Caco-2 (cell line): Measurements from ENCODE around the gene CTNNAL1. TPM values are rescaled to one million over a fixed set of nuclear protein-coding genes. Genes with fewer than 3 reads are reported as not detected.

Experiments used
- BruUV-seq: library from RNA; stranded (reverse); fragments of 400-500 nt; replicated peaks from 2 replicates; lab custom pipeline; 2021; lab: Mats Ljungman, UMichigan
- CTCF ChIA-PET: fragments of 300-600 bp; sonication (Branson Sonifier 250); formaldehyde crosslinking; loops from one replicate; lab custom pipeline; 2022; ENCODE audit warnings: antibody characterized with exemption; lab: Charles Lee
- POLR2A ChIA-PET: fragments of 300-600 bp; sonication (Branson Sonifier 250); formaldehyde crosslinking; loops from one replicate; lab custom pipeline; 2022; ENCODE audit warnings: antibody characterized with exemption; lab: Charles Lee
- DNase-seq, 2 experiments: peaks; one replicate each; pipeline versions ENCODE4 v3.0.0 to v3.0.0-alpha.2; 2020 to 2022
- H3K27me3 ChIP-seq: replicated peaks from 2 replicates; pipeline ENCODE4 v1.6.0; 2011; ENCODE audit warnings: low read length; ENCODE audit not compliant: control insufficient read depth, insufficient read depth
- H3K36me3 ChIP-seq: 2 replicates; pipeline ENCODE4 v1.5.1; 2011; ENCODE audit warnings: low read length; ENCODE audit not compliant: control insufficient read depth, insufficient read depth
- H3K4me1 ChIP-seq: fragments of 250-450 bp; sonication (Bioruptor Pico); 2 replicates; pipeline ENCODE4 v1.5.1; 2020; ENCODE audit warnings: mild to moderate bottlenecking
- H3K4me3 ChIP-seq: 2 replicates; pipeline ENCODE4 v1.5.1; 2011; ENCODE audit warnings: low read depth, mild to moderate bottlenecking, control low read depth, low read length
- H3K9me3 ChIP-seq: fragments of 250-450 bp; sonication (Bioruptor Pico); 2 replicates; pipeline ENCODE4 v1.5.1; 2020; ENCODE audit warnings: mild to moderate bottlenecking, moderate library complexity
- H3K27ac Mint-ChIP-seq: one replicate; pipeline ENCODE4 v1.8.0; 2022; ENCODE audit warnings: mixed read lengths; ENCODE audit not compliant: unreplicated experiment
- H3K27me3 Mint-ChIP-seq: one replicate; pipeline ENCODE4 v1.8.0; 2022; ENCODE audit warnings: mixed read lengths; ENCODE audit not compliant: insufficient read depth, unreplicated experiment
- H3K36me3 Mint-ChIP-seq: one replicate; pipeline ENCODE4 v1.8.0; 2022; ENCODE audit warnings: mild to moderate bottlenecking, mixed read lengths; ENCODE audit not compliant: insufficient read depth, unreplicated experiment
- H3K4me1 Mint-ChIP-seq: one replicate; pipeline ENCODE4 v1.8.0; 2022; ENCODE audit warnings: low read depth, mixed read lengths; ENCODE audit not compliant: unreplicated experiment
- H3K4me3 Mint-ChIP-seq: one replicate; pipeline ENCODE4 v1.8.0; 2022; ENCODE audit warnings: mild to moderate bottlenecking, moderate library complexity, mixed read lengths; ENCODE audit not compliant: unreplicated experiment
- H3K9me3 Mint-ChIP-seq: one replicate; pipeline ENCODE4 v1.8.0; 2022; ENCODE audit warnings: mixed read lengths; ENCODE audit not compliant: unreplicated experiment
- CTCF ChIP-seq, 2 experiments: fragments of 200-600 bp in 1 of 2; IDR thresholded peaks; 1 replicate in 1 of 2; 2 replicates in 1 of 2; pipeline versions ENCODE4 v1.5.1 to v1.8.0; 2011 to 2022; ENCODE audit warnings: antibody characterized with exemption in 1 of 2, control low read depth in 1 of 2, inconsistent platforms in 1 of 2, low read depth in 1 of 2, low read length in 1 of 2, mild to moderate bottlenecking in 1 of 2, moderate library complexity in 1 of 2; ENCODE audit not compliant: insufficient read depth in 1 of 2, severe bottlenecking in 1 of 2, unreplicated experiment in 1 of 2
- intact Hi-C: fragments of 100-400 bp; cut with micrococcal nuclease; formaldehyde crosslinking; loops from one replicate; pipeline ENCODE4 v1.10.0; 2022; ENCODE audit not compliant: unreplicated experiment
- microRNA-seq: library from miRNA; unstranded; fragments of <30 nt; microRNA quantifications from one replicate; pipeline ENCODE4 v1.2.0, GENCODE V29; 2022
- total RNA-seq: library from RNA; stranded (reverse); gene quantifications from 2 replicates; pipeline ENCODE4 v1.2.3, GENCODE V29; 2022

Gene CTNNAL1
- total RNA-seq, 1 experiment from 2014 or later: 107 TPM

- intact Hi-C loops: no loop called here
- no TSS peak for BruUV-seq
- no peaks in the 10 kb centered on the region for H3K9me3 ChIP-seq
- no peaks in the 10 kb centered on the region for H3K4me1 ChIP-seq
- peaks cover 1% of the 10 kb centered on the region; the same call in 1 of the 2 replicates for H3K36me3 ChIP-seq
- Mint-ChIP-seq H3K9me3 (no peaks in the 10 kb centered on the region), H3K27ac (no peak overlapping the region), H3K36me3 (peaks cover 45% of the 10 kb centered on the region), H3K4me1 (no peaks in the 10 kb centered on the region), H3K4me3 (no peak overlapping the region), H3K27me3 (no peaks in the 10 kb centered on the region)
- no peaks in the 10 kb centered on the region for H3K27me3 ChIP-seq
- ChIA-PET CTCF (no interaction called here), POLR2A (no interaction called here)
- no peak for DNase-seq
- TF ChIP-seq CTCF (IDR thresholded peaks at IDR 0.05; ENCODE audit: insufficient read depth in 1 of 2, low read depth in 1 of 2, low read length in 1 of 2, severe bottlenecking in 1 of 2, unreplicated experiment in 1 of 2): no peak
- H3K4me3 ChIP-seq: no peak overlapping the region
Observed at GRCh38 chr9:108897324-108898096, 115.8 kb downstream of the CTNNAL1 start.

GRCh38 chr9:108894225-108894997 lies 118.9 kb downstream of the CTNNAL1 start:
- no peaks in the 10 kb centered on the region for H3K9me3 ChIP-seq
- intact Hi-C loops: no loop called here
- DNase-seq: peak in 1 of 2 experiments; percentile 11
- POLR2A ChIA-PET: no interaction called here
- Mint-ChIP-seq H3K27me3 (no peaks in the 10 kb centered on the region), H3K4me1 (no peaks in the 10 kb centered on the region), H3K4me3 (no peak overlapping the region), H3K36me3 (peaks cover 56% of the 10 kb centered on the region), H3K27ac (no peak overlapping the region), H3K9me3 (no peaks in the 10 kb centered on the region)
- CTCF ChIA-PET: no interaction called here
- BruUV-seq: no TSS peak
- no peaks in the 10 kb centered on the region for H3K27me3 ChIP-seq
- TF ChIP-seq CTCF (IDR thresholded peaks at IDR 0.05; ENCODE audit: insufficient read depth in 1 of 2, low read depth in 1 of 2, low read length in 1 of 2, severe bottlenecking in 1 of 2, unreplicated experiment in 1 of 2): no peak
- no peaks in the 10 kb centered on the region for H3K4me1 ChIP-seq
- peaks cover 1% of the 10 kb centered on the region; the same call in 1 of the 2 replicates for H3K36me3 ChIP-seq
- H3K4me3 ChIP-seq: no peak overlapping the region

Small RNA genes within 50 kb of the gene (microRNA-seq; reads per million reads assigned to microRNA genes)
- 905 reads per million, percentile 87 among the genes with 10 or more reads in this experiment for gene MIR32

Other genes with a start within 250 kb of the CTNNAL1 start
- gene ACTL7B, start 157.5 kb downstream of the CTNNAL1 start, total RNA-seq: 0.14 TPM in 1 of 2 replicates, not detected in the other
- gene ACTL7A, start 151.2 kb downstream of the CTNNAL1 start, total RNA-seq: not detected in 2 replicates
- gene ELP1, start 79.4 kb downstream of the CTNNAL1 start, total RNA-seq: 27.6 and 29.1 TPM in 2 replicates
- gene ABITRAM, start 79.1 kb downstream of the CTNNAL1 start, total RNA-seq: 16.9 and 20.5 TPM in 2 replicates
- gene TMEM245, start 106.4 kb upstream of the CTNNAL1 start, total RNA-seq: 99.2 and 110 TPM in 2 replicates
- 0.30 TPM in 1 of 2 replicates, not detected in the other for gene FRRS1L, start 153.8 kb upstream of the CTNNAL1 start, total RNA-seq